ENCODE results near the gene UBR2.
"Not testable (repeated sequence)": the region's sequence is repeated elsewhere in the genome, so short reads cannot be mapped to it uniquely, and the experiment has no call there.

The UBR2 gene

DNA sequence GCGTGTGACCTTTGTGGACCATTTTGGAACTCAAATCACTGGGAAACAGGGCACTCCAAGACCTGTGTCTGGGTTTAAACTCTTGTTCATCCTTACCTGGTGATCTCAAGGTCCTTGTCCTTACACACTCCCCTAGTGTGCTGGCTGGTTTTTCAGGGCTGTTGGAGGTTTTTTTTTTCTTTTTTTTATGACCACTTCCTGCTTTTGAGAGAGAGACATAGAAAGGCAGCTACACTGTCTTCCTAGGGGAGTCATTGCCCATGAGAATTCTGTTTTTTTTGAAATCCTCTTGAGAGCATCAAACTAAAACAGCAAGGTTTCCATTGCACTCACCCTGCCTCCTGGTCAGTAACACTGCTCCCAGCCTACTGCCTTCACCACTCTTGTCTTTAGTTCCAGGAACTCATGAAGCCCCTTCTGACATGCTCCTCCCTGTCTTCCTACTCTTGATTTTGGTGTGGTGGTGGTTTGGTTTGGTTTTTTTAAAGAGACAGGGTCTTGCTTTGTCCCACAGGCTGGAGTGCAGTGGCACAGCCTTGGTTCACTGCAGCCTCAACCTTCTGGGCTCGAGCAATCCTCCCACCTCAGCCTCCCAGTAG is 130.0 kb downstream of the UBR2 start:
- peak; percentile 2 for DNase-seq (ENCODE audit: low spot score)

DNA sequence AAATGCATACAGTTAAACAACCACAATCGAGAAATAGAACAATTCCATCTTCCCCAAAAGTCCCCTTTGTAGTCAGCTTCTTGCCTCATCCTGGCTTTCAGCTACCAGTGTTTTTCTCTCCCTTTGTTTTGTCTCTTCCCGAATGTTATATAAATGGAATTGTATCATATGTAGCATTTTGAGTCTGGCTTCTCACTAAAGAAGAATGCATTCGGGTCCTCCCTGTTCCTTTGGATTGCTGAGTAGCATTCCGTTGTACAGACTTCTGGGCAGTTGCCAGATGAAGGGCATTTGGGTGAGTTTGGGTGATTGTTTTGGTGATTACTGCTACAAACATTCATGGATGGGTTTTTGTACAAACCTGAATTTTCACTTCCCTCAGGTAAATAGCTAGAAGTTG is 130.8 kb downstream of the UBR2 start:
- no peak for DNase-seq (ENCODE audit: low spot score)

DNA sequence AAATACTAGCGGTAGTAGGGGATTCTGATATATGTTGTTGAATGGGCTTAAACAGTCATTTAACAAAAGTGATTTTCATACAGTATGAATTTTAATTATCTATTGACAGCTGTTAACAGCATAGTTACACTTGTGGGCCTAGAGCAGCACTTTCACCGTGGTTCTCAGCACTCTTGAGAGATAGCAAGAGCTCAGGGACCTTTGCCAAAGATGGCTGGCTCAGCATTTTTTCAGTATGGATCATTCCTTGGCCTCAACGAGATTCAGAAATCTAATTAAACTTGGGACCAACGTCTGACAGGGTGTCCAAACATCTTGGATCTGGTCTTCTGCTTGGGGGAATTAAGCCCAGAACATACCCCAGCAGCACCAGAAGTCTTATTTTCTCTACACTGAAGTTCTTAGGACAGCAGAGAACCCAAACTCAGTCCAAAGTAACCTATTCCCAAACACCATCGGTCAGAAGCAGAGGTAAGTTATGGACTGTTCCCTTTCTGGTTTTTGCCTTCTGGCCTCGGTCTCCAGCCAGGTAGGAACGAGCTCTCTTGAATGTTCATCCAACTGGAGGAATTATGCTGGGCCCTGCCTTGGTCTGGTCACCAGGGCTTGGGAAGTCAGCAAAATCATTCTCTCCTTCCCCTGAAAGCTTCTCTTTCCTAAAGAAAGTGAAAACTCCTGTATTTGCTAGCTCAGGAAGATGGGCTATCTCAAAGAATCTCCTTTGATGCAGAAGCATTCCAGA is 132.9 kb downstream of the UBR2 start:
- no peak for DNase-seq (ENCODE audit: low spot score)

DNA sequence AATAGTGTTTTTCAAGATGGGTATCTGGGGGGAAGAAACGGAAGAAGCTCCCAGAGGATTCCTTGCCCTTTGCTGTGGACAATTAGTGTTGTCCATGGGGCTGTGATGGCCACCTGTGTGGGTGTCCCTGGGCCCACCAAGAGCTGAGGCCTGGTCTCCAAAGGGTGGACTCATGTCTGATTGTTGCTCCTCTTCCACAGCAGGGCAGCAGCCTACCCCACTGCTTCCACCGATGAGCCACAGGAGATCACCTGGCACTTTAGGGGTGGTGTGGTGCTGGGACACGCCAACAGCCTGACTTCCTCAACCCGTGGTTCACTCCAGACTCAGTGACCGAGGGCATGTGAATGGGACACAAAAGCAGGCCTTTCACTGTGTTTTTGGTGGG is 133.4 kb downstream of the UBR2 start:
- no peak for DNase-seq (ENCODE audit: low spot score)

DNA sequence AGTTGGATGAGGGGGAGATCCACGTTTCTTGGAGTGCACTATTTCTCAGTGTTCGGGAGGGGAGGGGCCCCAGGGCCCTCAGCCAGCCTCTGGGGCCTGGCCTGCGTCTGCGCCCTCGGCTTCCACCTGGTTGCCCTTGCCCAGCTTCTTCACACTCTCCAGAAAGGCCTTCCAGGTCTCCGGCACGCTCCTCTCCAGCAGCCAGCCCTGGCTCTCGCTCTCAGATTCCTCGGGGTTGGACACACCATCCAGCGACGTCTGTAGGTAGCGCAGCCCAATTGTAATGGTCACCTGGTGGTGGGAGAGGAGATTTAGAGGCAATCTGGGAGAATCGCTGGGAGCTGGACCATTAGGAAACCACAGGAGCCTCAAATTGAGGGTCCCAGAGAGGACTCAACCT is 134.4 kb downstream of the UBR2 start:
- DNase-seq (ENCODE audit: low spot score) = no peak

DNA sequence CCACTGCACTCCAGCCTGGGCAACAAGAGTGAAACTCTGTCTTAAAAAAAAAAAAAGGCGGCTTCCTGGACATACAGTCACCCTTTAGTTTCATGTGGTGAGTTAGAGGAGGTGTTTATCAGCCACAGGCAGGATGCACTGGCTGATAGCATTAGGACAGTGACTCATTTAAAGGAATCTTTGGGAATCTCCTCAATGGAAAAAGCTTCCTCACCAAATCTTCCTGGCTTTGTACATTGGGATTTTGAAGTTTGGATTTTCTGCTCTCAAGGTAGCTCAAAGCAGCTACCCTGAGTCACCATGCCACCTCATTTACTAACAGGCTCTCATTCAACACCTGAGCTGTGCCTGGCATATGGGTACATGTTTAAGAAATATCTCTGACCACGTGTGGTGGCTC is 138.4 kb downstream of the UBR2 start:
- no peak for DNase-seq (ENCODE audit: low spot score)

DNA sequence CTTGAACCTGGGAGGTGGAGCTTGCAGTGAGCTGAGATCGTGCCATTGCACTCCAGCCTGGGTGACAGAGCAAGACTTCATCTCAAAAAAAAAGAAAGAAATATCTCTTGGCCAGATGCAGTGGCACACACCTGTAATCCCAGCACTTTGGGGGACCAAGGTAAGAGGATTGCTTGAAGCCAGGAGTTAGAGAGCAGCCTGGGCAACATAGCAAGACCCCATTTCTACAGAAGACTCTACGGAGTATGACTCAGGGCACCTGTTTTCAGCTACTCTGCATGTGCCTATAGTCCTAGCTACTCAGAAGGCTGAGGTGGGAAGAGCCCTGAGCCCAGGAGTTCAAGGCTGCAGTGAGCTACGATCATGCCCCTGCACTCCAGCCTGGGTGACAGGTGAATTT is 139.0 kb downstream of the UBR2 start:
- DNase-seq (ENCODE audit: low spot score) = not testable (repeated sequence)

DNA sequence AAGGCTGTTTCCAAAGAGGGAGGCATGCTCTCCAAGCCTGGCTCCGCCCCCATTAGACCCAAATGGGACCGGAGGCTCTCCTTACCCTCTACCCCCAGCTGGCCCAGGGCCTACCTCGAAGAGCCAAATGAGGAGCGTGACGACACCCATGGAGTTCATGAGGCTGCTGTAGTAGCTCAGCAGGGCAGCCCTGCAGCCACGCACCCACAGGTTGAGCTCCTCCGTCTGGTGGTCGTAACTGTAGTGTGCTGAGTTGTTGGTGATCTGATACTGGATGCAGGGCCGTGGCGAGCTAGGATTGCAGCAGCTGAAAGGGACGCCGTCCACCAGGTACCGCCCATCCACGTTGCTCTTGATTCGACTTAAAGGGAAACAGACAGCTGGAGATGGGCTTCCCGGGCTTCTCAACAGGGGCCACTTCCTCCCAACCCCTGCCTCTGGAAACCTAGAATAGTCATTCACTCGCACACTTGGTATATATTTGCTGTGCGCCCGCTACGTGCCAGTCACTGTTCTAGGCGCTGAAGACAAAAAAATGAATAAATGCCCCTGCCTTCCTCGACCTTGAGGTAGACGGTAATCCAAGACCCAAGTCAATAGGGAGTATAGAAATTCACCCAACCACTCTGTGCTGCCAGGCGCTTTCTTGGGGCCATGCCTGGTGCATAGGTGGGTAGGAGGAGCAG is 140.6 kb downstream of the UBR2 start:
- no peak for DNase-seq (ENCODE audit: low spot score)

DNA sequence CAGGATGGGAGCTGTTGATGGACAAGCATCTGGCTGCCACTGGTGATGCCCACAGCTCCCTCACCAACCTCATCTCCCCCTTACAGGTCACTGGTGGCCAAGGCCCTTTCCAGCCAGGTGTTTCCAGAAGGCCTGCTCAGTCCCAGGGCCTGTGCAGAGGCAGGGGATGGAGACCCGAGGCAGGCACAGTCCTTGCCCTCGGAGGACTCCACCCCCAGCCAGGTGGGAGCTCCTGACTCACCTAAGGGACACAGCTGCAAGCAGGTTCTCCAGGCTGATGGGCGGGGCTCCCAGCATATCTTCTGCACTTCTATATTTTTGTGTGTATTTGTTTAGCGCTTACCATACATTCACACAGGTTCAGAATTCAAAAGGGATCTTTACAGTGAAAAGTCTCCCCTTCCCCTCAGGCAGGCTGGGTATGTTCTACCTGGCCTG is 141.1 kb downstream of the UBR2 start:
- DNase-seq (ENCODE audit: low spot score) = no peak

DNA sequence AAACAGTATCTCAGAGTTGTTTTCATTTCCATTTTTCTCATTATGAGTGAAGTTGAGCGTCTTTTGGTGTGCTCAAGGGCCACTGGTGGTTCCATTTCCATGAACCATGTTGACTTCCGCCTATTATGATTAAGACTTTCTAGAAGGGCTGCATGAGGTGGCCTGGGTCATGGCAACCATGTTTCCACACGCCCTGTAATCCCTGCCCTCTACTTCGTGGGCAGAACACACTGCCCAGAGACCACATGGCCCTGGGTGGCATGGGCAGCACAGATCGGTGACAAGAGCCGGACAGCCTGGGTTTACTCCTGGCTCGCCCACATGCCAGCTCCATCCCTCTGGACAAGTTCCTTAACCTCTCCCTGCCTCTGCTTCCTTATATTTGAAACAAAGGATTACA is 143.8 kb downstream of the UBR2 start:
- no peak for DNase-seq (ENCODE audit: low spot score)

DNA sequence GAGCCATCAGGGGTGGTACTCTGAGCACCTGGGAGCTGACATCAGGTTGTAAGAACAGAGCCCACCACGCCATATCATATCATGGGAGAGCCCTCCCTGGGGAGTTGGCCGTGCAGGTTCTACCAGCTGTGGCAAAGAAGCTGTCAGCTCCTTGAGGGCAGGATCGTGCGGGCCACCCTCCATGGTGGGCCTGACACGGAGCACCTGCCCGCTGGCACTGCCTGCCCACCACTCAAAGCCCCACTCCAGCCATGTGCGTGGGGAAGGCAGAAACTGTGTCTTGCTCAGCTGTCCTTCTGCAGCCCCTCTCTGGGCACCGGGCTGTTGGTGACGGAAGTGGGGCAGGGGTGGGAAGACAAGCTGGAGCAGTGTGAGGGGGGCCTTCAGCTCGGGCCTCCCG is 144.3 kb downstream of the UBR2 start:
- DNase-seq (ENCODE audit: low spot score) = no peak

DNA sequence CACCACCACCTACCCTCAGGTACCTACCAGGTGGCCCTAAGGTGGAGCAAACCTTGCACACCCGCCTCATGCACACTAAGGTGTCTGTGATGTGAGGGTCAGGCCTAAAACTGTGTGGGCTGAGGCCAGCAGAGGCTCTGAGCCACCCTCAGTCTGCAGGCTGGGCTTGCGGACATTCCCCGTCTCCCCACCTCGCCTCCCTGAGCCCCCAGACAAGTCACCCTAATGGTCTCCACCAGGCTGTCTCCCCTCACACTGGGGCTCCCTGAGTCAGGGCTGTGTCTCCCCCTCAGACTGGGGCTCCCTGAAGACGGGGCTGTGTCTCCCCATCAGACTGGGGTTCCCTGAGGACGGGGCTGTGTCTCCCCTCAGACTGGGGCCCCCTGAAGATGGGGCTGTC is 146.0 kb downstream of the UBR2 start:
- DNase-seq (ENCODE audit: low spot score) = no peak

DNA sequence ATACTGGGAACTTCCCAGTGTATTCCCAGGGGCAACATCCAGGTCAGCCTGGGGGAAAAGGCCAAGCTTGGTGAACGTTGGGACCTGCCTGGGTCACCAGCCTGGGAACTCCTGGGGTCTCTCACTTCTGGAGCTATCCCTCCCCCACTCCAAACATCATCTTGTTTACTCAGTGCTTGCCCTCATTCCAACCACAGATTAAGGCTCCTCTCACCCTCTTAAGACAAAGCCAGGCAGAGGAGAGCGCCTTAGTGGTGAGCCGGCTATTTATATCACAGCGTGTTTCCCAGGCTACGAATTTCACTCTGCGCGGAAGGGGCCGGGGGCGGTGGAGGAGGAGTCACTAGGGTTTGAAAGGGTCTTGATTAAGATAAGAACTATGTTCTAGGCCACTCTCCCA is 146.5 kb downstream of the UBR2 start:
- no peak for DNase-seq (ENCODE audit: low spot score)

DNA sequence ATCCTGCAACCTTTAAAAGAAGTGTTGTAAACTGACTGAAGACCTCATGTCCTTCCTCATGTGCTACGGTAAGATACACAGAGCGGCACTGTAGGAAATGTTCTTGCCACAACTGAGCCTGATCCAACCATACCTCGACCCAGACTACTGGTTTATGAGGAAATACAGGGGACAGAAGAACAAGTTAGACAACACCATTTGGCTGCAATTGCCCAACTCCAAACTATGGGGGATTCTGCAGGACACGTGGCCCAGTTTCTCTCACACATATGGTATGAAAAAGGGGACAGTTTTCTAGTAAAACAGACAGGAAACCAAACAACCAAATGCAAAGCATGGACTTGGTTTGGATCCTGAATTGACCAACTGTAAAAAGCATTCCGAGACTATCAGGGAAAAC is 148.1 kb downstream of the UBR2 start:
- no peak for DNase-seq (ENCODE audit: low spot score)

DNA sequence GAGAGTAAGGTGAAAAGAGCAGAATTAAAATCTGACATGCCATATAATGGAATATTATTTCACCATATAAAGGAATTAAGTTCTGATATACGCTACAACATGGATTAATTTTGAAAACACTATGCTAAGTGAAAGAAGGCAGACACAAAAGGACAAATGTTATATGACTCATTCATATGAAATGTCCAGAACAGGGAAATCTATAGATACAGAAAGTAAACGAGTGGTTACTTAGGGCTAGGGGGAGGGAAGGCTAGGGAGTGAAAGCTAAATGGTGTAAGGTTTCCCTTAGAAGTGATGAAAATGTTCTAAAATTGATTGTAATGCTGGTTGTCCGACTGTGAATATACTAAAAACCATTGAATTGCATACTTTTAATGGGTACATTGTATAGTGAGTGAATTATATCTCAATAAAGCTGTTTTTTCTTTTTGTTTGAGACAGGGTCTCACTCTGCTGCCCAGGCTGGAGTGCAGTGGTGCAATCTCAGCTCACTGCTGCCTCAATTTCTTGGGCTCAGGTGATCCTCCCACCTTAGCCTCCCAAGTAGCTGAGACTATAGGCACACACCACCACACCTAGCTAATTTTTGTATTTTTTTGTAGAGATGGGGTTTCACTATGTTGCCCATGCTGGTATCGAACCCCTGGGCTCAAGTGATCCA is 150.4 kb downstream of the UBR2 start:
- DNase-seq (ENCODE audit: low spot score) = no peak

DNA sequence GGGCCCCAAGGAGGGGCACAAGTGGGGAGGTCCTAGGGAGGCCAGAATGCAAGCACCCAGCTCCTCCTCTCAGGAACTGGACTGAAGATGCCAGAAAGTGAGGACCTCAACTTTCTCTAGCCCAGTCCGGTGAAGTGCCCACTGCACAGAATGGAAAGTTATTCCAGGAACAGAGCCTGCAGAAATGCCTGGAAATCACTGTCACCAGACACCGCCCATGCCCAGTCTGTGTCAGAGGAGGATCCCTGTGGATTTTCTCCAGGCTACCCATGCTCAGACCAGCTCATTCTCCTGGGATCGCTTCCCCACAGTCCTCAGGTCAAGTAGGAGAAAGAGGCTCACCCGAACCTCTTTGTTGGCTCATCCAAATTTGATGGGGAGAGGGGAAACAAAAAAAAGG is 152.0 kb downstream of the UBR2 start:
- DNase-seq (ENCODE audit: low spot score) = no peak

DNA sequence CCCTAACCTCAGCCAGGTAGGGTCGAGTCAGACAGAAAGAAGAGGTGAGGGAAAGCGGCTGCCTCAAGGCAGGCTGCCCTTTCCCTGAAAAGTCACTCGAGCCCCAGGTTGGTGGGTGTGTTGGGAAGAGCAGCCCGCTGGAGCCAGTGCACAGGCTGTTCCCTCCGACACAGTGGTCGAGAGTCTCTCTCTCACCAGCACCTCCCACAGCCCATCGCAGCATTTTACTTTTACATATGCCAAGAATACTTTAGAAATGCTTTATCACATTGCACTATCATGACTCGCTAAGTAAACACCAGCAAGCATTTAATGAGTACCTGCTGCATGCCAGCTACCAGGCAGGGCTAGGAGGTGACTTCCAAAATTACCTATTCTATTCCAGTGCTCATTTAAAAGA is 156.9 kb downstream of the UBR2 start:
- no peak for DNase-seq (ENCODE audit: low spot score)

DNA sequence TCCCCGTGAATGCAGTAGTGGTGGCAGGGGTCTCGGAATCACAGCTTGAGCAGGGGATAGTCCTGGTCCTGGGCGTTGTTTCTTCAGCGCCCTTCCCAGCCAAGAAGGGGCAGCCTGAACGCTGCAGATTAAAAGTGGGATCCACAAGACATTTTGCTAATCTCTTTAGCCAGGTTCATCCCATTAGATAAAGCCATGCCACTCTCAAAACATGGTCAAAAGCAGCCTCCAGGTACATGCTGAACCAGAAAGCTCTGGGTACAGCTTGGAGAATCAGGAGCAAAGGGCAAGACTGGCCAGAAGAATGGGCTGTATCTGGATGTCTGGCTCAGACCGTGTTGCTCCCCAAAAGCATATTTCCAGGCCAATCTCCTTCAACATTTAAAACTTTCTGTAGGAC is 158.7 kb downstream of the UBR2 start, which contains the start of gene PRPH2:
PRPH2 (minus strand) TSS at position 101 of the 400 bp plus-strand sequence. CDS start 263 bp downstream, outside the sequence.
- DNase-seq (ENCODE audit: low spot score) = no peak

DNA sequence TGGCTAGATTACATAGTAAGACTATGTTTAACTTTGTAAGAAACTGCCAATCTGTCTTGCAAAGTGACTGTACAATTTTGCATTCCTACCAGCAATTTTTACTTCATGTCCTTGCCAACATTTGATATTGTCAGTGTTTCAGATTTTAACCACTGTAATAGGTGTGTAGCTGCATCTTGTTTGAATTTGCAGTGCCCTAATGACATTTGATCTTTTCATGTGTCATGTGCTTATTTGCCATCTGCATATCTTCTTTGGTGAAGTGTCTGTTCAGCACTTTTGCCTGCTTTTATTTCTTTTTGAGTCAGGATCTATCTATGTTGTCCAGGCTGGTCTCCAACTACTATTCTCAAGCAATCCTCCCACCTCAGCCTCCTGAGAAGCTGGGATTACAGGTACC is 161.0 kb downstream of the UBR2 start:
- no peak for DNase-seq (ENCODE audit: low spot score)

DNA sequence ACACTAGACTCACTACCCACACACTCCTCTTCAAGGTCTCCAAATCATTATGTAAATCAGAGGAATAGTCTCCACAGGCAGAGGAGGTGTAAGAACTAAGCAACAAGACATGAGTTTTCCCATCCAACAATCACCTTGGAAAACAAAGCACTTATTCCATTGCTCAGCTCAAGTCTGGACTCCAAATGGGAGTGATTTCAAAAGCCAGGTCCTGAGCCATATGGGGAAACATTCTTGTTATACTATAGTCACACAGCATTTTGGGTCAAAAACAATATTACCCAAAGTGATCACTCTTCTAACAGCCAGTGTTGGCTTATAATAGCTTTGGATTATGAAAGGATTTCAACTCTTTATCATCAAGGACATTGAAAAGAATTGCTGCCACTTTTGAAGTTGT is 162.2 kb downstream of the UBR2 start:
- DNase-seq (ENCODE audit: low spot score) = no peak

DNA sequence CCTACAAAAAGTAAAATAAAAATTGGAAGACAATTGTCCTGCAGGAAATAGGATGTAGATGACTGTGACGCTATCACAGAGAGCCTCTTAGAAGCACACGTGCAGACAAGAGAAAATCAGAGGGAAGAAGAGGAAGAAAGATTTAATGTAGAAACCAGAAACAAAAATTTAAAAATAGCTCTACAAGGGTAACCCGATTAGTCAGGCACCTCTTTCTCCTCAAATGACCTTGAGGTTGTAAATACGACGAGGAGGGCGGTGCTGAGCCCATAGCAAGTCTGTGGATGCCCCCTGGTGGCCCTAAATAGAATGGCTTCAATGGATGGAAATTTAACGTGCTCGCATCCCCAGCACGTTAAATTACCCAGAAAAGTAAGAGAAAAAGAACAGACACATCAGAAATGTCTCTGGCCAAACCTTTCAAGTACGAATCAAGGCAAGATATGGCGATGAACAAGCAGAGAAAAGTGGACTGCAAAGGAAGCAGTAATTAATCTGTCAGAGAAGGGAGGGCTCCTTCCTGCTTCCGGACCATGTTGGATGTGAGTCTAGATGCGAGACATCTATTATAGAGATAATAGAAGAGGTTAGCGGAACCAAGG is 162.8 kb downstream of the UBR2 start:
- peak; percentile 86 for DNase-seq (ENCODE audit: low spot score)

DNA sequence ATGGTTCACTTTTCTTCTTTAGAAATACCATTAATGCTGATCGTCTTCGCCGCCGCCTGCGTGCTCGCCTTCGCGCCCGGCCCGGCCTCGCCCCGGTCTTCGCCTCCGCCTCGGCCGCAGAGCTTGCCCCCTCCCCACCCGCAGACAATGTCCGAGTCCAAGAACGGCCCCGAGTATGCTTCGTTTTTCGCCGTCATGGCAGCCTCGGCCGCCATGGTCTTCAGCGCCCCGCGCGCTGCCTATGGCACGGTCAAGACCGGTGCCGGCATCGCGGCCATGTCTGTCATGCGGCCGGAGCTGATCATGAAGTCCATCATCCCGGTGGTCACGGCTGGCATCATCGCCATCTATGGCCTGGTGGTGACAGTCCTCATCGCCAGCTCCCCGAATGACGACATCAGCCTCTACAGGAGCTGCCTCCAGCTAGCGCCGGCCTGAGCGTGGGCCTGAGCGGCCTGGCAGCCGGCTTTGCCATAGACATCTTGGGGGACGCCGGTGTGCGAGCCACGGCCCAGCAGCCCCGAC is 163.3 kb downstream of the UBR2 start:
- DNase-seq (ENCODE audit: low spot score) = no peak
